ENCODE data around the gene PSMG4. TPM values are rescaled to one million over a fixed set of nuclear protein-coding genes. Genes with fewer than 3 reads are reported as not detected.

Gene PSMG4
- total and polyA plus RNA-seq, 9 of the 15 experiments (the other 6 are each of a cell fraction or from before 2014, with no cell fraction given), result 12.9 to 185 (median 52.0) TPM

GRCh38 chr6:3228771-3229565 lies 29.8 kb upstream of the PSMG4 start (continued):
- TF ChIP-seq ZBTB33 (CRISPR knock-in tag; IDR thresholded peaks at IDR 0.05), result no peak
- no peak for TF ChIP-seq ZNF232 (CRISPR knock-in tag; IDR thresholded peaks at IDR 0.05)
- no peak for TF ChIP-seq NCOA2 (IDR thresholded peaks at IDR 0.05; ENCODE audit: partially characterized antibody in 2 of 2)
- TF ChIP-seq ZNF143 (CRISPR knock-in tag; IDR thresholded peaks at IDR 0.05), result no peak
- TF ChIP-seq, protein P1, sequence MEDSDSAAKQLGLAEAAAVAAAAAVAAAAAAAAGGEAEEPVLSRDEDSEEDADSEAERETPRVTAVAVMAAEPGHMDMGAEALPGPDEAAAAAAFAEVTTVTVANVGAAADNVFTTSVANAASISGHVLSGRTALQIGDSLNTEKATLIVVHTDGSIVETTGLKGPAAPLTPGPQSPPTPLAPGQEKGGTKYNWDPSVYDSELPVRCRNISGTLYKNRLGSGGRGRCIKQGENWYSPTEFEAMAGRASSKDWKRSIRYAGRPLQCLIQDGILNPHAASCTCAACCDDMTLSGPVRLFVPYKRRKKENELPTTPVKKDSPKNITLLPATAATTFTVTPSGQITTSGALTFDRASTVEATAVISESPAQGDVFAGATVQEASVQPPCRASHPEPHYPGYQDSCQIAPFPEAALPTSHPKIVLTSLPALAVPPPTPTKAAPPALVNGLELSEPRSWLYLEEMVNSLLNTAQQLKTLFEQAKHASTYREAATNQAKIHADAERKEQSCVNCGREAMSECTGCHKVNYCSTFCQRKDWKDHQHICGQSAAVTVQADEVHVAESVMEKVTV (CRISPR knock-in tag; IDR thresholded peaks at IDR 0.05), result no peak
- no peak for TF ChIP-seq BHLHE40 (IDR thresholded peaks at IDR 0.05; ENCODE audit: low read length)
- no peak for TF ChIP-seq CTCFL (IDR thresholded peaks at IDR 0.05; ENCODE audit: borderline replicate concordance, insufficient read depth, low read depth, low read length, poor library complexity, severe bottlenecking)
- TF ChIP-seq ARID3B (CRISPR knock-in tag; IDR thresholded peaks at IDR 0.05; ENCODE audit: borderline replicate concordance), result no peak
- no peak for TF ChIP-seq PTBP1 (IDR thresholded peaks at IDR 0.05; ENCODE audit: low read depth, low read length)
- TF ChIP-seq RB1 (IDR thresholded peaks at IDR 0.05; ENCODE audit: low read depth), result peak; percentile 16; the same call in 1 of the 2 replicates
- TF ChIP-seq BRCA1 (IDR thresholded peaks at IDR 0.05), result no peak
- TF ChIP-seq BRCA1 (CRISPR knock-in tag; IDR thresholded peaks at IDR 0.05), result no peak
- no peak for TF ChIP-seq ZNF253 (CRISPR knock-in tag; conservative IDR thresholded peaks at IDR 0.05)
- no peak for TF ChIP-seq TAL1 (IDR thresholded peaks at IDR 0.05)
- no peak for TF ChIP-seq TBL1XR1 (IDR thresholded peaks at IDR 0.05; ENCODE audit: low read length in 2 of 2)
- TF ChIP-seq KHSRP (IDR thresholded peaks at IDR 0.05), result no peak
- no peak for TF ChIP-seq ZNF561 (CRISPR knock-in tag; conservative IDR thresholded peaks at IDR 0.05)
- TF ChIP-seq SNIP1 (IDR thresholded peaks at IDR 0.05; ENCODE audit: low read depth), result no peak
- no peak for TF ChIP-seq E2F1 (CRISPR knock-in tag; IDR thresholded peaks at IDR 0.05)
